ENCODE data around the gene VPS37C. TPM values are rescaled to one million over a fixed set of nuclear protein-coding genes. Genes with fewer than 3 reads are reported as not detected.
A peak's percentile ranks its signal among the peaks of the same experiment; 100 is the strongest.

The VPS37C gene
- total and polyA plus RNA-seq, 9 of the 15 experiments (the other 6 are each of a cell fraction or from before 2014, with no cell fraction given), result 0.62 to 29.8 (median 11.5) TPM

- intact Hi-C loops (cut with micrococcal nuclease) (loop anchor here (5.0 kb wide), 2 partner anchors 293 to 348 kb away; no protein-coding TSS in a partner anchor), in situ Hi-C loops (cut with MboI) (no loop called here)
- TF ChIP-seq TFE3 (CRISPR knock-in tag; IDR thresholded peaks at IDR 0.05) (no peak), POLR2H (tag; IDR thresholded peaks at IDR 0.05; ENCODE audit: low read depth) (no peak), SRSF1 (IDR thresholded peaks at IDR 0.05; ENCODE audit: low read depth, low read length) (no peak), GTF2E2 (tag; IDR thresholded peaks at IDR 0.05) (no peak), ZNF436 (CRISPR knock-in tag; IDR thresholded peaks at IDR 0.05) (no peak), ZBTB8A (IDR thresholded peaks at IDR 0.05; ENCODE audit: partially characterized antibody) (no peak), PTBP1 (IDR thresholded peaks at IDR 0.05; ENCODE audit: low read depth, low read length) (no peak), MYC (IDR thresholded peaks at IDR 0.05; ENCODE audit: low read depth, low read length) (no peak), MYC (CRISPR knock-in tag; IDR thresholded peaks at IDR 0.05; ENCODE audit: borderline replicate concordance, low read depth) (no peak), PHF21A (IDR thresholded peaks at IDR 0.05; ENCODE audit: borderline replicate concordance, low read depth) (no peak), TCF3 (CRISPR knock-in tag; IDR thresholded peaks at IDR 0.05) (no peak)
- peaks cover 27 to 47% of the 10 kb centered on the region in 2 experiments for H3K27me3 ChIP-seq (ENCODE audit: control insufficient read depth in 2 of 2, insufficient read depth in 2 of 2, low read length in 2 of 2)
- DNase-seq (ENCODE audit: extremely low read depth in 1 of 4, low spot score in 3 of 4), result no peak
- no peak overlapping the region for H2AFZ ChIP-seq (ENCODE audit: low read depth, low read length)
- H3K4me1 ChIP-seq (replicated peaks in 1 of 2; ENCODE audit: control insufficient read depth in 2 of 2, insufficient read depth in 2 of 2, low read length in 2 of 2), result peaks cover 3 to 29% of the 10 kb centered on the region in 2 experiments; a peak in 4 of 5 replicates
- no peak overlapping the region for H3K4me2 ChIP-seq (ENCODE audit: insufficient read depth, low read length)
- peaks cover 4% of the 10 kb centered on the region for H3K9me1 ChIP-seq (ENCODE audit: control insufficient read depth, insufficient read depth, low read length)
- peak overlapping the region in 1 of 2 experiments; percentile 45; a peak in 1 of 4 replicates for H3K9ac ChIP-seq (ENCODE audit: insufficient read depth in 1 of 2, low read depth in 2 of 2, low read length in 2 of 2)
- no peak overlapping the region for H3K27ac ChIP-seq (ENCODE audit: extremely low read depth, low read depth, low read length)
- 0% methylated on average over 5 of the region's 6 CpGs for WGBS (ENCODE audit: insufficient coverage, low coverage, missing lambda C conversion rate)
- no peak for FAIRE-seq
- H3K9me3 ChIP-seq (replicated peaks; ENCODE audit: control insufficient read depth, insufficient read depth, low read depth, low read length), result no peaks in the 10 kb centered on the region
- BruUV-seq (replicated peaks), result no TSS peak
- ATAC-seq, result no peak
- H4K20me1 ChIP-seq (replicated peaks; ENCODE audit: control insufficient read depth, insufficient read depth, low read length), result peaks cover 21% of the 10 kb centered on the region
- ChIA-PET CTCF (ENCODE audit: low intra/inter-chr PET ratio) (no interaction called here), POLR2A (interaction anchor here (0.9 to 1.1 kb wide), 2 partner anchors 16 to 276 kb away, joined by 3 read pairs; no protein-coding TSS in a partner anchor)
- no peak overlapping the region for H3K4me3 ChIP-seq
- no peaks in the 10 kb centered on the region for H3K79me2 ChIP-seq (ENCODE audit: control insufficient read depth, insufficient read depth, low read length)
- H3K36me3 ChIP-seq (ENCODE audit: control insufficient read depth, insufficient read depth, low read length), result no peaks in the 10 kb centered on the region
Measured at GRCh38 chr11:61125310-61125684, 35.9 kb downstream of the VPS37C start.
